ENCODE measurements around the gene EFCAB13. TPM values are rescaled to one million over a fixed set of nuclear protein-coding genes. Genes with fewer than 3 reads are reported as not detected.

The EFCAB13 gene
- total RNA-seq, 1 experiment from 2014 or later: 1.6 TPM

DNA sequence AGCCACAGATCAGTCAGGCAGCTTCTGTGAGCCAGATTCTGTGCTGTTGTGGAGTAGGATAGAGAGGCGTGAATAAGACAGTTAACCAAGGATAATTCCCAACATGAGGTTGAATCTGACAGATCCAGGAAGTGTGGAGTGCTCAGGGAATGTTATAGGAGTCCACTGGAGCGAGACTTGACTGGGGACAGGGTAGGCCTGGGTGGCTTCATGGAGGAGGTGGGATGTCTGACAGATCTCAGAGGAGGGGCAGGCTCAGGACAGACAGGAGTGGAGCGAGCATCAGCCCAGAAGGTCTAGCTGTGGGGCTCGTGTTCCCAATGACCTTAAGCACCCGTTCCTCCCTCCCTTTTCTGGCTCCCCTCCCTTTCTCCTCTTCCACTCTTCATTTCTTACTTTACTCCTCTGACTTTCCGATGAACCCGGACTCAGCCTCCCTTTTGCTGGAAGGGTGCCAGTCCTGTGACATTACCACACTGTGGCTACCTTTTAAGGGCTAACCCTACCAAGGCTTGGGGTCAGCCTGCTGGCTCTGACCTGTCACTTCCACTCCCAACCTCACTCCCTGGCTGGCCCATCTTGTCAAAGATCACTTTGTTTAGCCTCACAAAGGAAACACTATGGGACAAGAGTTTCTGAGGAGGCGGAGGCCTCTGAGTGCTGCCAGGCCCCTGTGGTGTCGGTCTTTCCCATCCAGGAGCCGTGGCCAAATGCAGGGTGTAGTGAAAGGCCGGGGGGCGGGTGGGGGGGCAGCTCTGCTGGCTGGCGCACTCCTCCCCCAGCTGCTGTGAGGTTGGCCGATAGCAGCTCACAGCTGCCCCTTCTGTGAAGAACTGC, 28.5 kb upstream of the EFCAB13 start:
- Histone ChIP-seq H3K4ac (ENCODE audit: low read depth, low read length) (no peak overlapping the region), H4K20me1 (ENCODE audit: control insufficient read depth, insufficient read depth, insufficient read length) (no peaks in the 10 kb centered on the region), H3K27me3 (ENCODE audit: insufficient read depth, low read length) (no peaks in the 10 kb centered on the region), H3K56ac (ENCODE audit: insufficient read length, low read depth, low read length) (no peak overlapping the region), H3K27ac (ENCODE audit: insufficient read length, low read depth, low read length) (no peak overlapping the region), H3K23ac (ENCODE audit: insufficient read length, low read depth, low read length) (no peak overlapping the region), H3K79me2 (ENCODE audit: insufficient read depth, low read length) (no peaks in the 10 kb centered on the region), H3K18ac (ENCODE audit: insufficient read length, low read depth, low read length) (no peak overlapping the region), H2BK120ac (ENCODE audit: low read depth, low read length, poor library complexity, severe bottlenecking) (no peak overlapping the region), H2BK15ac (ENCODE audit: low read depth, low read length) (no peak overlapping the region), H2BK12ac (ENCODE audit: insufficient read length, low read depth, low read length) (no peak overlapping the region), H3K79me1 (ENCODE audit: insufficient read depth, low read depth, low read length, poor library complexity, severe bottlenecking) (no peaks in the 10 kb centered on the region), H2AK5ac (ENCODE audit: insufficient read length, low read length) (no peak overlapping the region), H4K91ac (ENCODE audit: insufficient read length, low read depth, low read length) (no peak overlapping the region), H3K9ac (ENCODE audit: extremely low read depth, insufficient read length, low read length) (no peak overlapping the region), H3K23me2 (ENCODE audit: insufficient read length, low read depth, low read length, poor library complexity, severe bottlenecking) (no peaks in the 10 kb centered on the region), H2BK5ac (ENCODE audit: insufficient read length, low read length) (no peak overlapping the region), H3K14ac (ENCODE audit: insufficient read depth, low read length) (no peak overlapping the region), H3K4me2 (ENCODE audit: insufficient read depth, insufficient read length, low read length) (no peak overlapping the region), H3T11ph (ENCODE audit: low read length) (no peak overlapping the region), H3K9me3 (ENCODE audit: control insufficient read depth, low read depth, low read length) (no peaks in the 10 kb centered on the region), H2BK20ac (ENCODE audit: low read depth, low read length, poor library complexity, severe bottlenecking) (no peak overlapping the region), H2AFZ (ENCODE audit: low read length) (no peak overlapping the region), H4K5ac (ENCODE audit: insufficient read length, low read depth, low read length) (no peak overlapping the region), H4K8ac (replicated peaks; ENCODE audit: insufficient read length, low read depth, low read length) (no peak overlapping the region), H3K4me1 (ENCODE audit: insufficient read depth, low read length) (no peaks in the 10 kb centered on the region)
- no peaks in the 10 kb centered on the region for H3K9me3 Mint-ChIP-seq
- TF ChIP-seq CTCF (conservative IDR thresholded peaks at IDR 0.05): no peak
- peak overlapping the region in 1 of 3 experiments; percentile 65; a peak in 2 of 7 replicates for H3K27ac Mint-ChIP-seq
- WGBS (ENCODE audit: extremely low coverage, insufficient read length, low lambda C conversion rate): no CpG with 5 or more reads among the region's 14 CpGs
- peaks cover 15 to 21% of the 10 kb centered on the region in 2 experiments for H3K4me1 Mint-ChIP-seq
- H3K27me3 Mint-ChIP-seq (ENCODE audit: low read depth): peaks cover 3% of the 10 kb centered on the region
- DNase-seq: no peak
- no peak overlapping the region for H3K4me3 Mint-ChIP-seq
- H3K36me3 Mint-ChIP-seq (ENCODE audit: insufficient read depth in 1 of 3, low read depth in 3 of 3): no peaks in the 10 kb centered on the region; a peak in 1 of 7 replicates

All from H9 (cell line).